Neural cell (in vitro differentiated cells): Measurements from ENCODE around the gene WNT4. TPM values are rescaled to one million over a fixed set of nuclear protein-coding genes. Genes with fewer than 3 reads are reported as not detected.

Experiments used
- H2AFZ ChIP-seq: fragments of 200-600, 300-800 bp; sonication (generic), shearing (Covaris generic); 2 replicates; pipeline ENCODE4 v1.6.0; 2014; ENCODE audit warnings: low read depth, mild to moderate bottlenecking, antibody characterized with exemption, low read length, moderate library complexity
- H3F3A ChIP-seq: fragments of 200-600 bp; shearing (Covaris generic); 2 replicates; pipeline ENCODE4 v1.6.1; 2016; ENCODE audit warnings: mild to moderate bottlenecking, moderate library complexity, mixed read lengths, antibody characterized with exemption, low read length; ENCODE audit not compliant: insufficient read depth, poor library complexity, severe bottlenecking
- H3K27ac ChIP-seq: fragments of 200-600, 300-800 bp; sonication (generic), shearing (Covaris generic); 2 replicates; pipeline ENCODE4 v1.5.1; 2014; ENCODE audit warnings: mild to moderate bottlenecking, low read length, moderate library complexity
- H3K27me3 ChIP-seq: fragments of 300-800, 200-600 bp; sonication (generic), shearing (Covaris generic); 2 replicates; pipeline ENCODE4 v1.6.0; 2014; ENCODE audit warnings: mild to moderate bottlenecking, low read depth, low read length, moderate library complexity; ENCODE audit not compliant: insufficient read depth
- H3K36me3 ChIP-seq: fragments of 300-800, 200-600 bp; sonication (generic), shearing (Covaris generic); 2 replicates; pipeline ENCODE4 v1.5.1; 2014; ENCODE audit warnings: mild to moderate bottlenecking, antibody characterized with exemption, low read length, moderate library complexity; ENCODE audit not compliant: insufficient read depth
- H3K4me2 ChIP-seq: fragments of 300-800, 200-600 bp; sonication (generic), shearing (Covaris generic); 2 replicates; pipeline ENCODE4 v1.6.0; 2014; ENCODE audit warnings: mild to moderate bottlenecking, low read length
- H3K4me3 ChIP-seq: fragments of 300-800, 200-600 bp; sonication (generic), shearing (Covaris generic); 2 replicates; pipeline ENCODE4 v1.5.1; 2014; ENCODE audit warnings: mild to moderate bottlenecking, low read length, moderate library complexity
- H3K79me2 ChIP-seq: fragments of 200-600 bp; shearing (Covaris generic); replicated peaks from 2 replicates; pipeline ENCODE4 v1.6.0; 2014; ENCODE audit warnings: mild to moderate bottlenecking, low read length, moderate library complexity; ENCODE audit not compliant: insufficient read depth
- H3K9ac ChIP-seq: fragments of 300-800, 200-600 bp; sonication (generic), shearing (Covaris generic); 2 replicates; pipeline ENCODE4 v1.6.1; 2016; ENCODE audit warnings: mild to moderate bottlenecking, low read length, mixed read lengths
- H3K9me2 ChIP-seq: fragments of 200-600 bp; shearing (Covaris generic); 2 replicates; pipeline ENCODE4 v1.6.1; 2016; ENCODE audit warnings: mild to moderate bottlenecking, low read length, mixed read lengths; ENCODE audit not compliant: insufficient read depth
- H3K9me3 ChIP-seq: fragments of 200-600, 300-800 bp; sonication (generic), shearing (Covaris generic); 2 replicates; pipeline ENCODE4 v1.6.1; 2016; ENCODE audit warnings: mild to moderate bottlenecking, mixed run types, low read length, moderate library complexity, mixed read lengths
- H4K20me1 ChIP-seq: fragments of 200-600 bp; shearing (Covaris generic); 2 replicates; pipeline ENCODE4 v1.6.1; 2016; ENCODE audit warnings: mild to moderate bottlenecking, mixed run types; ENCODE audit not compliant: insufficient read depth
- CTCF ChIP-seq: fragments of 450-650 bp; IDR thresholded peaks from 2 replicates; pipeline ENCODE4 v1.5.1; 2014; ENCODE audit warnings: antibody characterized with exemption, mild to moderate bottlenecking, moderate library complexity; ENCODE audit not compliant: poor library complexity, severe bottlenecking
- EZH2 ChIP-seq: fragments of 200-600, 300-800 bp; shearing (Covaris generic), sonication (generic); IDR thresholded peaks from 2 replicates; pipeline ENCODE4 v1.6.1; 2014; ENCODE audit warnings: antibody characterized with exemption, low read length, borderline replicate concordance, mild to moderate bottlenecking; ENCODE audit not compliant: insufficient read depth, poor library complexity, severe bottlenecking
- MXI1 ChIP-seq: fragments of 450-650 bp; conservative IDR thresholded peaks from 2 replicates; pipeline ENCODE4 v1.6.1; 2014; ENCODE audit warnings: antibody characterized with exemption, mild to moderate bottlenecking; ENCODE audit not compliant: poor library complexity, severe bottlenecking
- POLR2AphosphoS5 ChIP-seq: IDR thresholded peaks from 2 replicates; pipeline ENCODE4 v1.6.1; 2012
- RAD21 ChIP-seq: fragments of 450-650 bp; conservative IDR thresholded peaks from 2 replicates; pipeline ENCODE4 v1.6.1; 2014; ENCODE audit warnings: antibody characterized with exemption, mild to moderate bottlenecking, moderate library complexity
- SMC3 ChIP-seq: fragments of 450-650 bp; conservative IDR thresholded peaks from 2 replicates; pipeline ENCODE4 v1.6.1; 2014; ENCODE audit warnings: antibody characterized with exemption, mild to moderate bottlenecking, moderate library complexity; ENCODE audit not compliant: poor library complexity
- TAF1 ChIP-seq: IDR thresholded peaks from 2 replicates; pipeline ENCODE4 v1.6.1; 2012; ENCODE audit warnings: low read depth
- polyA plus RNA-seq: library from polyadenylated mRNA; depleted of rRNA; stranded (reverse); fragments of >200 nt; gene quantifications from 2 replicates; pipeline ENCODE4 v1.2.3, GENCODE V29; 2014
- TF ChIP-seq, protein P1 (sequence below): IDR thresholded peaks from 2 replicates; pipeline ENCODE4 v1.6.1; 2012; ENCODE audit warnings: borderline replicate concordance

Gene WNT4
- polyA plus RNA-seq, 1 donor from 2014 or later, result 5.1 TPM

DNA sequence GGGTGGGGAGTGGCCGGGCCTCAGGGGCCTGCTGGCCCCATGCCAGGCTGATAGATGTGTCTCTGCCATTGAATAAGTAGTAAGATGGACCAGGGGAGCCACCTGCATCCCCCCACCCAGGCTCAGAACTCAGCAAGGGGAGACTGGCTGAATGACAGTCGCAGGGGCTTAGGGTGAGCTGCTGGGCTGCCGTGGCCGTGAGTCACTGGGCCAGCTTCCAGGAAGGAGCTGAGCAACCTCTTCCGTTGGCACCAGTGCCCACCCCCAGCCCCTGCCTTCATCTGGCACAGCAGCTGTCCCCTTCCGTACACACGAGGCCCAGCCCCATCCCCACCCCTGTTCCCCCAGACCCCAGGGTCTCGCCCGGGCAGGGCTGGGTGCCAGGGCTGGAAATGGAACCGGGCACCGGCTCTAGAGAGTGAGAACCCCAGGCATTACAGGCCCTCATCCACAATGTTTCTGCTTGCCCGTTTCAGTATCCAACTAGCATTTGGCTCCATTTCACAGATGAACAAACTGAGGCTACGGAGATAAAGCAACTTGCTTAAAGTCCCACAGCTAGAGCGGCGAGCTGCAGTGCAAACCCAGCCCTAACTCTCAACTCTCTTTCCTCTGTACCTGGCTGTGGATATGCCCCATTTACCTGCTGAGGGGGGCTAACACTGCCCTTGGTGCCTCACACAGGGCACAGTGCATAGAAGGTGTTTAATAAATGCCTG is 10.2 kb downstream of the WNT4 start:
- Histone ChIP-seq H3K4me2 (no peak overlapping the region), H3K9me2 (no peaks in the 10 kb centered on the region), H4K20me1 (no peaks in the 10 kb centered on the region), H3K27me3 (no peaks in the 10 kb centered on the region), H3K79me2 (no peaks in the 10 kb centered on the region), H3K27ac (no peak overlapping the region), H3K9ac (no peak overlapping the region), H3K4me3 (no peak overlapping the region), H3K36me3 (no peaks in the 10 kb centered on the region), H3F3A (no peaks in the 10 kb centered on the region), H2AFZ (no peak overlapping the region), H3K9me3 (no peaks in the 10 kb centered on the region)
- TF ChIP-seq TAF1 (no peak), SMC3 (no peak), EZH2 (no peak), RAD21 (no peak), MXI1 (no peak), POLR2AphosphoS5 (no peak)
- TF ChIP-seq, protein P1, sequence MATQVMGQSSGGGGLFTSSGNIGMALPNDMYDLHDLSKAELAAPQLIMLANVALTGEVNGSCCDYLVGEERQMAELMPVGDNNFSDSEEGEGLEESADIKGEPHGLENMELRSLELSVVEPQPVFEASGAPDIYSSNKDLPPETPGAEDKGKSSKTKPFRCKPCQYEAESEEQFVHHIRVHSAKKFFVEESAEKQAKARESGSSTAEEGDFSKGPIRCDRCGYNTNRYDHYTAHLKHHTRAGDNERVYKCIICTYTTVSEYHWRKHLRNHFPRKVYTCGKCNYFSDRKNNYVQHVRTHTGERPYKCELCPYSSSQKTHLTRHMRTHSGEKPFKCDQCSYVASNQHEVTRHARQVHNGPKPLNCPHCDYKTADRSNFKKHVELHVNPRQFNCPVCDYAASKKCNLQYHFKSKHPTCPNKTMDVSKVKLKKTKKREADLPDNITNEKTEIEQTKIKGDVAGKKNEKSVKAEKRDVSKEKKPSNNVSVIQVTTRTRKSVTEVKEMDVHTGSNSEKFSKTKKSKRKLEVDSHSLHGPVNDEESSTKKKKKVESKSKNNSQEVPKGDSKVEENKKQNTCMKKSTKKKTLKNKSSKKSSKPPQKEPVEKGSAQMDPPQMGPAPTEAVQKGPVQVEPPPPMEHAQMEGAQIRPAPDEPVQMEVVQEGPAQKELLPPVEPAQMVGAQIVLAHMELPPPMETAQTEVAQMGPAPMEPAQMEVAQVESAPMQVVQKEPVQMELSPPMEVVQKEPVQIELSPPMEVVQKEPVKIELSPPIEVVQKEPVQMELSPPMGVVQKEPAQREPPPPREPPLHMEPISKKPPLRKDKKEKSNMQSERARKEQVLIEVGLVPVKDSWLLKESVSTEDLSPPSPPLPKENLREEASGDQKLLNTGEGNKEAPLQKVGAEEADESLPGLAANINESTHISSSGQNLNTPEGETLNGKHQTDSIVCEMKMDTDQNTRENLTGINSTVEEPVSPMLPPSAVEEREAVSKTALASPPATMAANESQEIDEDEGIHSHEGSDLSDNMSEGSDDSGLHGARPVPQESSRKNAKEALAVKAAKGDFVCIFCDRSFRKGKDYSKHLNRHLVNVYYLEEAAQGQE, result no peak

DNA sequence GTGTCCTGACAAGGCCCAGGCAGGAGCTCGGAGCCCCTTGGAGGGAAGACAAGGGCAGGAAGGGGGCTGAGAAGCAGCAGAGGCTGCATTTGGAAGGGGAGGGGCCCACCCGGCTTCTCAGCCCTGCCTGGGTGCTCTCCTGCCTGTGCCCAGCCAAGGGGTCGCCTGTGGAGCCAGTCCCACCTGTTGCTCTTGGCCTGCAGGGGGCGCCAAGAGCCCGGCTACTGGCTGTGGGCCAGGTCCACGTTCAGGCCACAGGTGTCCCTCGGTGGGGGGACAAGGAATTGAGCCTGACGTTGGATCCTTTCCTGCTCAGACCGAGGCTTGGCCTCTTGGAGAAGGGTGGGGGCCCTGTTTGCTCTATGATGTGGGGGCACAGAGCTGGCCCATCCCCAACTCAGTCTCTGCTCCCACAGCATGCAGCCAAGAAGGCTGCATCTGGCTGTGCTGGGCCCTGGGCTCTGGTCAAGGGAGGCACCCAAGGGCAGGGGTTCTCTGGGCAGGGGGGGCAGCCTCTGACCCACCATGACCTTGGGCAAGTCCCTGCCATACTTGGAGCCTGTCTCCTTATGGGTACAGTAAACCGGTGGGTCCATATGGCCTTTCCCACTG is 10.9 kb downstream of the WNT4 start:
- H3K9me3 ChIP-seq, result no peaks in the 10 kb centered on the region
- no peaks in the 10 kb centered on the region for H3F3A ChIP-seq
- no peaks in the 10 kb centered on the region for H3K27me3 ChIP-seq
- H3K4me2 ChIP-seq, result no peak overlapping the region
- no peak overlapping the region for H3K9ac ChIP-seq
- H3K36me3 ChIP-seq, result no peaks in the 10 kb centered on the region
- no peaks in the 10 kb centered on the region for H3K9me2 ChIP-seq
- H3K27ac ChIP-seq, result no peak overlapping the region
- TF ChIP-seq CTCF, result peak; percentile 72
- peak; percentile 79 for TF ChIP-seq RAD21
- peak; percentile 77 for TF ChIP-seq SMC3
- no peak for TF ChIP-seq MXI1
- no peaks in the 10 kb centered on the region for H4K20me1 ChIP-seq
- H3K79me2 ChIP-seq, result no peaks in the 10 kb centered on the region
- no peak overlapping the region for H2AFZ ChIP-seq
- H3K4me3 ChIP-seq, result no peak overlapping the region
